ENCODE data around the gene GOT1.

The GOT1 gene

GRCh38 chr10:99433378-99434020 is 3.1 kb upstream of the GOT1 start:
- no peak for TF ChIP-seq EZH2phosphoT487 (IDR thresholded peaks at IDR 0.05; ENCODE audit: low read depth)
- TF ChIP-seq, protein P1, sequence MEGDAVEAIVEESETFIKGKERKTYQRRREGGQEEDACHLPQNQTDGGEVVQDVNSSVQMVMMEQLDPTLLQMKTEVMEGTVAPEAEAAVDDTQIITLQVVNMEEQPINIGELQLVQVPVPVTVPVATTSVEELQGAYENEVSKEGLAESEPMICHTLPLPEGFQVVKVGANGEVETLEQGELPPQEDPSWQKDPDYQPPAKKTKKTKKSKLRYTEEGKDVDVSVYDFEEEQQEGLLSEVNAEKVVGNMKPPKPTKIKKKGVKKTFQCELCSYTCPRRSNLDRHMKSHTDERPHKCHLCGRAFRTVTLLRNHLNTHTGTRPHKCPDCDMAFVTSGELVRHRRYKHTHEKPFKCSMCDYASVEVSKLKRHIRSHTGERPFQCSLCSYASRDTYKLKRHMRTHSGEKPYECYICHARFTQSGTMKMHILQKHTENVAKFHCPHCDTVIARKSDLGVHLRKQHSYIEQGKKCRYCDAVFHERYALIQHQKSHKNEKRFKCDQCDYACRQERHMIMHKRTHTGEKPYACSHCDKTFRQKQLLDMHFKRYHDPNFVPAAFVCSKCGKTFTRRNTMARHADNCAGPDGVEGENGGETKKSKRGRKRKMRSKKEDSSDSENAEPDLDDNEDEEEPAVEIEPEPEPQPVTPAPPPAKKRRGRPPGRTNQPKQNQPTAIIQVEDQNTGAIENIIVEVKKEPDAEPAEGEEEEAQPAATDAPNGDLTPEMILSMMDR (IDR thresholded peaks at IDR 0.05; ENCODE audit: low read depth, low read length), result peak; percentile 21; the same call in 1 of the 2 replicates
- H3K27ac ChIP-seq (ENCODE audit: low read length), result no peak overlapping the region
- no peak overlapping the region for H2AFZ ChIP-seq (ENCODE audit: low read depth, low read length)
- H3K4me3 ChIP-seq (ENCODE audit: low read length), result no peak overlapping the region
- H3K79me2 ChIP-seq (ENCODE audit: low read length), result peaks cover 16% of the 10 kb centered on the region
- H3K36me3 ChIP-seq (replicated peaks; ENCODE audit: low read depth, low read length), result no peaks in the 10 kb centered on the region
- H3K4me2 ChIP-seq (ENCODE audit: low read length), result no peak overlapping the region
- no peak overlapping the region for H3K9ac ChIP-seq (ENCODE audit: low read length)
- no peaks in the 10 kb centered on the region for H3K9me3 ChIP-seq (ENCODE audit: insufficient read depth, low read length)
- H3K27me3 ChIP-seq (ENCODE audit: low read depth, low read length), result no peaks in the 10 kb centered on the region
- H3K4me1 ChIP-seq (ENCODE audit: low read length), result peaks cover 12% of the 10 kb centered on the region
- H4K20me1 ChIP-seq (ENCODE audit: insufficient read depth, low read length), result no peaks in the 10 kb centered on the region

DNA sequence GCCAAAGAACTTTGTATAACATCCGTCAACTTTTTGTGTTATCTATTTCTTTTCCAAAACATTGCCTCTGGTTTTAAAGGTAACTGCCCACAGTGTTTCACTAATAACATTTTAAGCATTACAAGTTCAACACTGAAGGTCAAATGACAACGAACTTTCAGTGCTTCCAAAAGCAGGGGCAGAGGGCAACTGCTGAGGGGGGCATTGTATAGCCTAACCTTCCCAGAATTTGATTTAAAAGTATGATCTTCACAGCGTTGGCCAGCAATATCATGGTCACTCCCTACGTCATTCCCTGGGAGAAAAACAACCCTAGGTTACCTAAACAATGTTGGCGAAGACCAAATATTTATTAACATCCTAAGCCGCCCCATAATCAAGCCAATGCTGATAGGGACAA is 2.5 kb upstream of the GOT1 start:
- Histone ChIP-seq H3K4me1 (ENCODE audit: low read length) (peaks cover 12% of the 10 kb centered on the region), H3K4me2 (ENCODE audit: low read length) (no peak overlapping the region), H3K79me2 (ENCODE audit: low read length) (peaks cover 16% of the 10 kb centered on the region), H3K4me3 (ENCODE audit: low read length) (no peak overlapping the region), H4K20me1 (ENCODE audit: insufficient read depth, low read length) (no peaks in the 10 kb centered on the region), H3K36me3 (replicated peaks; ENCODE audit: low read depth, low read length) (no peaks in the 10 kb centered on the region), H2AFZ (ENCODE audit: low read depth, low read length) (no peak overlapping the region), H3K9ac (ENCODE audit: low read length) (no peak overlapping the region), H3K9me3 (ENCODE audit: insufficient read depth, low read length) (no peaks in the 10 kb centered on the region), H3K27ac (ENCODE audit: low read length) (no peak overlapping the region), H3K27me3 (ENCODE audit: low read depth, low read length) (no peaks in the 10 kb centered on the region)
- TF ChIP-seq, protein P1 (IDR thresholded peaks at IDR 0.05; ENCODE audit: low read depth, low read length), result no peak
- no peak for TF ChIP-seq EZH2phosphoT487 (IDR thresholded peaks at IDR 0.05; ENCODE audit: low read depth)

- Histone ChIP-seq H3K9me3 (ENCODE audit: insufficient read depth, low read length) (no peaks in the 10 kb centered on the region), H2AFZ (ENCODE audit: low read depth, low read length) (no peak overlapping the region), H3K4me3 (ENCODE audit: low read length) (peak overlapping the region; percentile 92; the same call in 1 of the 2 replicates), H3K4me1 (ENCODE audit: low read length) (peaks cover 12% of the 10 kb centered on the region), H3K9ac (ENCODE audit: low read length) (no peak overlapping the region), H3K27ac (ENCODE audit: low read length) (no peak overlapping the region), H4K20me1 (ENCODE audit: insufficient read depth, low read length) (no peaks in the 10 kb centered on the region), H3K36me3 (replicated peaks; ENCODE audit: low read depth, low read length) (no peaks in the 10 kb centered on the region), H3K27me3 (ENCODE audit: low read depth, low read length) (no peaks in the 10 kb centered on the region), H3K79me2 (ENCODE audit: low read length) (peaks cover 16% of the 10 kb centered on the region), H3K4me2 (ENCODE audit: low read length) (peak overlapping the region; percentile 98)
- TF ChIP-seq EZH2phosphoT487 (IDR thresholded peaks at IDR 0.05; ENCODE audit: low read depth), result no peak
- TF ChIP-seq, protein P1 (IDR thresholded peaks at IDR 0.05; ENCODE audit: low read depth, low read length), result no peak
These were observed 1.6 kb upstream of the GOT1 start for GRCh38 chr10:99432047-99432446.

DNA sequence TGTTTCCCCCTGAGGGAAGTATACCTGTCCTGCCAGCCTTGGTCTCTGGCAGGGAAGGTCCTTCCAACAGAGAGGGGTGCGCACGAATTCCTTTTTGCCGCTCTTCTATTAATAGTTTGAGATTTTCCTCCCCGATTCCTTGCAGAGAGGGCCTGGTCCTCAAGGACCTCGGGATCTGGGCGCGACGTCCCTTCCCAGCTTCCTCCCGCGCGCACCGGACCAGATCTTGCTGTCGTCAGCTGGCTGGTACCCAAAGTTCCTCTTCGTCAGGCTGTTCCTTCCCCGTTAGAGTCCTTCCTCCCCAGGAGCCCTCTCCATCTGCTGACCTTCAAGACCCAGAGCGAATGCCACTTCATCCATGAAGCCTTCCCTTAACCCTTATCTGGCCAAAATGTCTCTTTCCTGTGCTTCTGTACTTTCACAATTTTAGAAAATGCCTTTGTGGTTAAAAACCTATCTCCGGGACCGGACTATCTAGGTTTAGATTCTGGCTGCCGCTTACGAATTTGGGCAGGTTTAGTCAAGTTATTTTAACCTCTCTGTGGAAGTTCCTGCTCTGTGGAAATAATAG is 851 bp upstream of the GOT1 start:
- peak overlapping the region; percentile 62; the same call in 1 of the 2 replicates for H2AFZ ChIP-seq (ENCODE audit: low read depth, low read length)
- H3K4me1 ChIP-seq (ENCODE audit: low read length), result peaks cover 12% of the 10 kb centered on the region
- peak overlapping the region; percentile 37 for H3K27ac ChIP-seq (ENCODE audit: low read length)
- peak overlapping the region; percentile 78 for H3K9ac ChIP-seq (ENCODE audit: low read length)
- H3K9me3 ChIP-seq (ENCODE audit: insufficient read depth, low read length), result no peaks in the 10 kb centered on the region
- peak overlapping the region; percentile 98 for H3K4me2 ChIP-seq (ENCODE audit: low read length)
- no peak for TF ChIP-seq EZH2phosphoT487 (IDR thresholded peaks at IDR 0.05; ENCODE audit: low read depth)
- TF ChIP-seq, protein P1 (IDR thresholded peaks at IDR 0.05; ENCODE audit: low read depth, low read length), result no peak
- no peaks in the 10 kb centered on the region for H3K36me3 ChIP-seq (replicated peaks; ENCODE audit: low read depth, low read length)
- peaks cover 16% of the 10 kb centered on the region for H3K79me2 ChIP-seq (ENCODE audit: low read length)
- peak overlapping the region; percentile 92 for H3K4me3 ChIP-seq (ENCODE audit: low read length)
- H4K20me1 ChIP-seq (ENCODE audit: insufficient read depth, low read length), result no peaks in the 10 kb centered on the region
- no peaks in the 10 kb centered on the region for H3K27me3 ChIP-seq (ENCODE audit: low read depth, low read length)

Data from OCI-LY3 (cell line).